Esophagus muscularis mucosa (tissue), 4 donors: ENCODE data around the gene HOXD11.

Experiments
- CTCF ChIP-seq, 3 experiments: fragments of 200-600 bp in 2 of 3; fragments of 450-650 bp in 1 of 3; sonication (generic) in 2 of 3; IDR thresholded peaks; one replicate each; pipeline ENCODE4 v1.5.1; 2017 to 2019; ENCODE audit warnings: antibody characterized with exemption in 3 of 3, mild to moderate bottlenecking in 2 of 3, moderate library complexity in 1 of 3
- EP300 ChIP-seq: sonication (generic); formaldehyde crosslinking; IDR thresholded peaks from one replicate; pipeline ENCODE4 v1.6.1; 2017; ENCODE audit warnings: antibody characterized with exemption
- POLR2A ChIP-seq: fragments of 450-650 bp; IDR thresholded peaks from one replicate; pipeline ENCODE4 v1.6.1; 2017; ENCODE audit warnings: antibody characterized with exemption, moderate library complexity, mild to moderate bottlenecking, low read depth

DNA sequence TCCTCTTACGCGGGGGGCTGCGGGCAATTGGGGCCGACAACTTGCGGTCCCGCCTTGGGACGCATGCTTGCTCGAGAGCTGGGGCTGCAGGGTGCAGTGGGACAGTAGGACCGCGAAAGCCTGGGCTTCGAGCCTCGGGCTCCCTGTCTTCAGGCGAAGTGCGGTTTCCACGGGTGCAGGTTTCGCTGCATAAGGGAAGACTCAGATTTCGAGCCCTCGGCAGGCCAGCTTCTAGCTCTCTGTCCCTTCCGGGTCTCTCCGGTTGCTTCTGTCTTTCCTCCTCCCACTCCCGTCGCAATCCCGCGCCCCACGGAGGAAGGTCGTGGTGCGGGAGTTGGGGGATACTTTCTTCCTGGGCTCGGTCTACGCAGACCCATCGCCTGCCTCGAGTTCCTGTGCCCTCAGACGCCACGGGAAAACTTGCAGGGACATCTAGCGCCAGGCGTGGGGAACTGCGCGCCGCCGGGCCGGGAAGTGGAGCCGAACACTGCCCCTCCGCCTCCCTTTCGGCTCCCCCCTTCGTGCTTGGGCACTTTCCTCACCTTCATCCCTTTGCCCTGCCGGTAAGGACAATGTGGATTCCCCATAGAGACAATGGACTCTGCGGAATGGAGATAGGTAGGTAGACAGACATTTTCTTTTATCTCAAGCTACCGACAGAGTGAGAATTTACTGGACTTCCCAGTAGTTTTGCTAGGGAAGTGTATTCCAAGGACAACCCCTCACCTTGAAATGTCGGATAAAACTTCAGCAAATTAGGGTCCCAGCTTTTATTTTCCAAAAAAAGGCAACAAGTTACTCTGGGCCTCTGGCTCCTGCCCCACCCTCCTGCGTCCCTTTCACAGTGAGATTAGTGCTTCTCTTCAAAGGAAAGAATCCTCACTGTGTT is 18.8 kb upstream of the HOXD11 start:
- TF ChIP-seq CTCF (IDR thresholded peaks at IDR 0.05) = peak; percentile 56 to 84 (median 60)
- no peak for TF ChIP-seq EP300
- TF ChIP-seq POLR2A = no peak
